ENCODE data around the gene ANK3.

Gene ANK3

GRCh38 chr10:60209874-60210570 lies 179.7 kb downstream of the ANK3 start:
- peak; percentile 19 for DNase-seq

DNA sequence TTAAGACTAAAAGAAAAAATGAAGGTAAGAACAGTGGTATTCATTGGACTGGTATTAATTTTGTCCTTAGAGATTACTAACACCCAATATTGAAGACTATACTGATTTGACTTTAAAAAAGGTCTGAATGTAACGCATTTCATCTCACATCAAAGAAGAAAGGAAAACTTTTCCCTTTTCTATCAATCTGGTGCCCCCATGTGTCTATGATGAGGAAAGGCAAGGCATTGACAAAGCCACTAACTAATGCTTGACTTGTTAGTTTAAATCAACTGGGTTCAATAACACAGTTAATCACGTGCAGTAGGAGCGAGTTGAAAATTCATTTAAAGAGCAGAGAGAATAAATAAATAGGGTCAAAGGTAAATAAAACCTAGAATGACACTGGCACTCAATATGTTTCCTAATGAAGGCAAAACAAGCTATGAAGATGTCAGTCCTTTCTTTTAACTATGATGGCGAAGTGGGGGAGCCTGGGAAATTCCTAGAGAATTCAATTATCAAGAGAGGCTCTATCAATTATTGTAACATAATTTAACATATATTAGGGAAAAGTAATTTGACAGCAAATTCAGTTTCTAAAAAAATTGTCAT lies 180.9 kb downstream of the ANK3 start:
- peak; percentile 55 for DNase-seq

GRCh38 chr10:60207894-60208293 lies 181.8 kb downstream of the ANK3 start:
- no peak for DNase-seq

DNA sequence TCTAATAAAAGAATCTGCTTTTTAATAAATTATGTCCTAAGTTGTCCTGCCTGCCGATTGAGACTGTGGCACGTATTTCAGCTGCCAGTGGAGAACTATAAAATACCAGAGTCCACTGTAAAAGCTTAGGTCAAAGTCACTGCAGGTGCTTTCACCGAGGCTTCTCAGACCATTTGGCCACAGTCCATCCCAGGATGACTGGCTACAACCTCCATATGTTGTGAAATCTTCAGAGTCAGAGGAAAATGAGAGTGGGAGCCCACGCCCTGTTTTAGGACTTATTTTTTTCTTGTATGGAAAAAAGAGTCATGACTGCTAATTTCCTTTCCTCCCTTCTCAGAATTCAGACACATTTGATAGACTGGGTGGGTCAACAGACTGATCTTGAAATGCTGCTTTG lies 182.9 kb downstream of the ANK3 start:
- DNase-seq = no peak

- DNase-seq = no peak
These were observed 183.9 kb downstream of the ANK3 start for GRCh38 chr10:60205741-60206140.

DNA sequence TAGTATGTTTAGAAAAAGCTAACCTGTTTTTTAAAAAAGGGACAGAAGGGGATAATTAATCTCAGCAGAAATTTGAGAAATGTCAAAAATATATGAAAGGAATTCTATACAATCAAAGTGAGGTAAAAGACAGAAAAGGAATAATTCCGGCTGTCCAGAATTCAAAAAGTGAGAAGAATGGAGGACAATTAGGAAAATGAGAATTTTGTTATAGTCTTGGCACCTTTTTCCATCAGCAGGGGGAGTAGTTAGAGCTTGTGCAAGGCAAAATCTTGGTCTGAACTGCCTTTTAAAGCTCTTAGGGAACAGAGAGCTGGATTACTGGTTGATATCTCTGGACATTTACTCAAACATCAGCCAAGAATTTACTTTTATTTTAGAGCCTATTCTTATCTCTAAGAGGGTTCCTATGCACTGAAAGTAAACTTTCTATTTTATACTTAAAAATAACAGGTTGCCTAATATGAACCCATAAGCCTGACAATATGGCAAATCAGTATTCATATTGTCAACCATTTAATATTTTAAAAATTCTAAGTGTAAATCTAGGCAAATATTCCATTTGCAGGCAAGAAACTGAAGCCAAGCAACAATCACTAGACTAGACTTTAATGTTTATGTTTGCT lies 185.6 kb downstream of the ANK3 start:
- peak; percentile 43 for DNase-seq

DNA sequence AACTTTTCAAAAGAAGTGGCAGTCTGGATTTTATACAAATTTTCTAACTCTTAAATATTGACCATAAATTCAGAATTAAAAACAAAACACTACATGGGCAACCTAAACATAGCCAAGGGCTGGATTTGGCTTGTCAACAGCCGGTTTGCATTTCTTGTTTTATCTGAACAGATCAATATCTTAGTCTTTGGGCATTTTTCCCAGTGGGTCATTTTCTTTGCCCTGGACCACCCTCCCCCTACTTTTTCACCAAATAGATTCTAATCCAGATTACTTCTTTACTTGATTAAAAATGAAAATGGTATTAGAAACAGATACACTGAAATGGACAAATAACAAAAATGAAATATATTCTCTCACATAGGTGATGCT lies 189.0 kb downstream of the ANK3 start:
- no peak for DNase-seq

- no peak for DNase-seq
These were observed 189.5 kb downstream of the ANK3 start for GRCh38 chr10:60200012-60200681.

GRCh38 chr10:60197206-60197605 lies 192.5 kb downstream of the ANK3 start:
- peak; percentile 22 for DNase-seq

DNA sequence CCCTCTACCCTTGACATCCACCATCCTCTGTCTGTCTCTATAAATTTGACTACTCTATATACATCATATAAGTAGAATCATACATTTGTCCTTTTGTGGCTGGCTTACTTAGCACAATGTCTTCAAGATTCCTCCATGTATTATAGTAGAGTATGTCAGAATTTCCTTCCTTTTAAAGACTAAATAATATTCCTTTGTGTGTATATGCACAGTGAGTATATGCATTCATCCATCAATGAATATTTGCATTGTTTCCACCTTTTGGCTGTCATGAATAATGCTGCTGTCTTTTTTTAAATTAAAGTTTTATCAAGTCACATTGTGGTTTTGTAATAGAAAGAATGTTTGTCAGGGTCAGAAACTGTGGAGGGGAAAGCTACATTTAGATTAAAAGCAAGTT lies 195.3 kb downstream of the ANK3 start:
- DNase-seq = no peak

- DNase-seq = no peak
These were observed 196.7 kb downstream of the ANK3 start for GRCh38 chr10:60192946-60193345.

DNA sequence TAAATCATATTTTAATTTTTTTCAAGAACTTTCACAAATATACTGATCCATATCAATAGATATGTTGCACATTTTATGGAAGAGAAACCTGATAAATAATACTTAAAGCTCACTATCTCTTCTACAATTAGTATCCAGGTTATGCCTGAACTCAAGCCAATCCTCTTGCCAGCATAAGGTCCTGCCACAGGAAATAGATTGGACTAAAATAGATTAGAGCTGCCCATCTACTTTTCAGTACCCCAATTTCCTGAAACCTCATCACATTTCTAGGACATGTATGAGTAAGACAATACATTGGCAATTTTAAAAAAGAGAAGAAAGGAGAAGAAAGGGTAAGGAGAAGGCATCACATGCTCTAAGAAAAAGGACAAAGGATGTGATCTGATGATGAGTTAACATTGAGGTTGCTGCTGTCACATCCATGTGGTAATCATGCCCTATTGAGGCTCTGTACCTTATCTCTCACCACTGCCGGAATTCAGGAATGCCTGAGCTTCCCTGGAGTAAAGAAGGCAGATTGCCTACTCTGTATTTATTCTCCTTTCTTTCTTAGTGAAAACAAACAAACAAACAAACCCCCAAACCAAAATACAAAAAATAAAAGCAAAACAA lies 199.7 kb downstream of the ANK3 start:
- no peak for DNase-seq

DNA sequence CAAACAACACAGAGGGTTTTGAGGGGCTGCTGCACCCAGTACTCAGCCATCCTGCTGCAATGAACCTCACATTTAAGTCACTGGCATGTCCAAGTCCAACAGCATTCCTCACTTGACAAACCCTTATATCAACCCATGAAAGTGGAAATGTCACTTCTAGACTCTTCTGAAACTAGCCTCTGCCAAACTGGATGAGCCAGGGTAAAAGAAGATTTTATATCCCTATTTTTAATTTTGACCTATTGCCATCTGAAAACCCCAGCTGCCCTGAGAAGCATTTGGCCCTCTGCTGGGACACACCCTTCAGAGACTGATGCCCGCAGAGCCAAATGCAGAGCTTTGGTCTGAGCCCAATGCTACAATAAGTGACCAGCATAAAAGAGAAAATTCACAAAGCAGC lies 201.1 kb downstream of the ANK3 start:
- no peak for DNase-seq

GRCh38 chr10:60187691-60188090 lies 202.0 kb downstream of the ANK3 start:
- no peak for DNase-seq

DNA sequence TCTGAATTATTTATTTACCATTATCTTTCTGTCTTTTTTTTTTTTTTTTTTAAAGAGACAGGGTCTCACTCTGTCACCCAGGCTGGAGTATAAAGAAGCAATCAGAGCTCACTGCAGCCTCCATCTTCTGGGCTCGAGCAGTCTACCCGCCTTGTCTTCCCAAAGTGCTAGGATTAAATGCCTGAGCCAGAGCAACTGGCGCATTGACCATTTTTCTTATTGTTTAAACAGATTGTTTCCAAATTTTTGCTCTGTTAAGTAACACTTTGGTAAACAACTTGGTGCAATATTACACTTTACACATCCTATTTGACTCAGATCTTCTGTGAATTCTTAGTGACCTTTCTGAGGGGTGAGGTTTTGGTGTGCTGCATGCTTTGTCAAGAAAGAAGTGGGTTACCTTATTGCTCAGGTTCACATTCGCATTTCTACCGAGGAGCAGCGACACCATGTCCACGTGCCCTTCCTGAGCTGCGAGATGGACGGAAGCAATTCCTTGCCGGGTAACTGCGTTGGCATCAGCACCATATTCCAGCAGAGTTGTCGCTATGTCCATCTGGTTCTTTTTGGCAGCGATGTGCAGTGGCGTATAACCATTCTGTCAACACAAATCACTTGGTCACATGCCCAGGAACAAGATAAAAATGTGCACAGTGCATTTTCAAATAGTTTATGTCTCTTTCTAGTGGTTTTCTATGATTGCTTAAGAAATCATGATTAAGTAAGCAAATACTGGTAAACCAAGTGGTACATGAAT lies 203.2 kb downstream of the ANK3 start:
- no peak for DNase-seq

- no peak for DNase-seq
These were observed 204.3 kb downstream of the ANK3 start for GRCh38 chr10:60185421-60185820.

GRCh38 chr10:60182691-60183090 lies 207.0 kb downstream of the ANK3 start:
- DNase-seq = peak; percentile 49

DNA sequence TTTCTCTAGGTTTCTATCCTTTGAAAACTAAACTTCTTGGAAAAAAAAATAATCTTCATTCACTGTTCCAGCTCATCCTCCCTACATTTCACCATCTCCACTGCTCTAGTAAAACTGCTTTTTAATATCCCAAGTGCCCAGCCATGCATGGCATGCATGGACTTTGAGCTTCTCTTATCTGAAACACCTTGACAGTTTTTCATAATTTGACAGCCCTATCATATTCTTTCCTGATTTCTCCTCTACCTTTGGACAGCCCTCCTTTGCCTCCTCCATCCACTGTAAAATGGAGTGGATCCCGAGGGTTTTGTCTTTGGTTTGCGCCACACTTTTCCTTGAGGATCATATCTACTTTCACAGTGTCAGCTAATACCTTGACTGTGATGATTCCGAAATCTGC lies 212.8 kb downstream of the ANK3 start:
- DNase-seq = no peak

DNA sequence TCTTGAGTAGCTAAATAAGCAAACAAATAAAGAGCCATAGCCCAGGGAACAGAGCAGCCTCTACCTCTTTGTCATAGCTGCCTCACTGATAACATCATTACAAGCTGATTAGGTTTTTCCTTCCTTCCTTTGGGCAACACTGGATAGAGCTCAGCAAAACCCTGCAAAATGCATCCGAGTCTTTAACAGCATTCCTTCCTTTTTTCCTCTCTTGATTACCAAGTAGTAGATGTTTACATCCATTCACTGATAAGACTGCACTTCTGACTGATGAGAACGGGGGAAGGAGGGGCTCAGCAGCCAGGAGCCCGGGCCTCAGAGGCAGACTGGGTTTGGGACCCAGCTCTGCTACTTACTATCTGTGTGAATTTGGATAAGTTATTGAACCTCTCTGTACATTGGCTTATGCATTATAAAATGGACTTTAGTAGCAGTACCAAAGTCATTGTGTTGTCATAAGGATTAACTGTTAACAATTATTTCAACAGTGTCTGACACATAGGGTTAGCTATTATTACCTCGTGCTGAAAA lies 214.2 kb downstream of the ANK3 start:
- no peak for DNase-seq

GRCh38 chr10:60172363-60172990 lies 217.2 kb downstream of the ANK3 start:
- no peak for DNase-seq

- DNase-seq = peak; percentile 19
These were observed 218.2 kb downstream of the ANK3 start for GRCh38 chr10:60171436-60172013.

DNA sequence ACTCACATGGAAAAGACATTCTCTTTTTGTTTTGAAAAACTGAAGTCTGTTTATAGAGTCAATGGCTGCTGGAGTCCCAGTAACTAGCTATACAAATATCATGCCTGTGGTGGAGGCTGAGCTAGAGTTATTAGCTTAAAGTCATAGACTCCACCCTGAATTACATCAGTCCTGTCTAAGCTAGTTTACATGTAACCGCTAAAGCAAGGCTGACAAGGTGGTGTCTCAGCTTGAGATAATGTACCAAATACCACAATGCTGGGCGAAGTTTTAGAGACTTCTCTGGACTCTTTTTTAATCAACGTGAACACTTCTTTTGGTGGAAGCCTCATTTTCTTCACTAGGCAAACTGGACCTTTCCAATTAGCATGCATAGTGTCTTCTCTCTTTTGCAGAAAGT lies 219.4 kb downstream of the ANK3 start:
- peak; percentile 12 for DNase-seq

Data from fibroblast of skin of right biceps (primary cell).